ENCODE results near the gene TPRN. TPM values are rescaled to one million over a fixed set of nuclear protein-coding genes. Genes with fewer than 3 reads are reported as not detected.

The TPRN gene
- total RNA-seq: 4.6 and 5.5 TPM in 2 replicates

GRCh38 chr9:137200311-137201204 lies at the start of gene TPRN:
TSS of gene TPRN (minus strand) at chr9:137200741. CDS start at chr9:137200711, 30 bp downstream.

GRCh38 chr9:137240841-137241489 lies 40.4 kb upstream of the TPRN start, which contains the start of gene TUBB4B:
TSS of gene TUBB4B (plus strand) at chr9:137241287. CDS start at chr9:137241361, 74 bp downstream.

GRCh38 chr9:137230705-137231371 lies 30.3 kb upstream of the TPRN start, which contains the start of gene SLC34A3:
TSS of gene SLC34A3 (plus strand) at chr9:137230901. CDS start at chr9:137231703, 802 bp downstream.

GRCh38 chr9:137227054-137227852 lies 26.7 kb upstream of the TPRN start, which contains the start of gene RNF224:
TSS of gene RNF224 (plus strand) at chr9:137227502. CDS start at chr9:137228336, 834 bp downstream.

GRCh38 chr9:137224830-137225694 lies 24.5 kb upstream of the TPRN start, which contains the start of gene CYSRT1:
TSS of gene CYSRT1 (plus strand) at chr9:137225174. CDS start at chr9:137225622, 448 bp downstream.

GRCh38 chr9:137222190-137223077 lies 21.9 kb upstream of the TPRN start, which contains the start of gene RNF208:
TSS of gene RNF208 (minus strand) at chr9:137222240. CDS start at chr9:137221212, 1,028 bp downstream.

GRCh38 chr9:137205126-137206069 lies 4.9 kb upstream of the TPRN start, which contains the start of the genes NDOR1 and TMEM203:
TSS of gene NDOR1 (plus strand) at chr9:137205700. CDS start at chr9:137205778, 78 bp downstream.
TSS of gene TMEM203 (minus strand) at chr9:137205648. CDS start at chr9:137205414, 234 bp downstream.

GRCh38 chr9:137188490-137189296 lies 11.8 kb downstream of the TPRN start, which contains the start of the genes ANAPC2 and SSNA1:
TSS of gene ANAPC2 (minus strand) at chr9:137188560. CDS start at chr9:137188532, 28 bp downstream.
TSS of gene SSNA1 (plus strand) at chr9:137188676. CDS start at chr9:137188727, 51 bp downstream.

GRCh38 chr9:137169896-137170358 lies 30.6 kb downstream of the TPRN start, which contains the start of gene LRRC26:
TSS of gene LRRC26 (minus strand) at chr9:137170051. CDS start at chr9:137169943, 108 bp downstream.

Other genes starting within 250 kb of the TPRN start
- gene LCN12, start 248.5 kb downstream of the TPRN start, total RNA-seq: not detected in 2 replicates
- gene PTGDS, start 223.2 kb downstream of the TPRN start, total RNA-seq: 0.65 TPM in 1 of 2 replicates, not detected in the other
- not detected in 2 replicates for gene LCNL1, start 217.7 kb downstream of the TPRN start, total RNA-seq
- gene PAXX, start 208.3 kb downstream of the TPRN start, total RNA-seq: 18.8 and 26.0 TPM in 2 replicates
- gene CLIC3, start 204.2 kb downstream of the TPRN start, total RNA-seq: 0.32 TPM in 1 of 2 replicates, not detected in the other
- gene ABCA2, start 172.5 kb downstream of the TPRN start, total RNA-seq: 4.0 and 8.4 TPM in 2 replicates
- gene FUT7, start 168.7 kb downstream of the TPRN start, total RNA-seq: not detected in 2 replicates
- gene NPDC1, start 154.6 kb downstream of the TPRN start, total RNA-seq: 28.3 and 29.2 TPM in 2 replicates
- not detected in 2 replicates for gene ENTPD2, start 146.7 kb downstream of the TPRN start, total RNA-seq
- gene SAPCD2, start 130.2 kb downstream of the TPRN start, total RNA-seq: 15.3 and 19.3 TPM in 2 replicates
- 6.2 and 15.8 TPM in 2 replicates for gene UAP1L1, start 123.2 kb downstream of the TPRN start, total RNA-seq
- 57.0 and 64.3 TPM in 2 replicates for gene MAN1B1, start 113.8 kb downstream of the TPRN start, total RNA-seq
- gene DPP7, start 86.0 kb downstream of the TPRN start, total RNA-seq: 63.1 and 69.8 TPM in 2 replicates
- under 0.01 TPM in 2 replicates for gene GRIN1, start 61.6 kb downstream of the TPRN start, total RNA-seq
- gene LRRC26, start 30.7 kb downstream of the TPRN start, total RNA-seq: not detected in 2 replicates
- not detected in 2 replicates for gene TMEM210, start 28.7 kb downstream of the TPRN start, total RNA-seq
- gene ANAPC2, start 12.2 kb downstream of the TPRN start, total RNA-seq: 22.7 and 24.6 TPM in 2 replicates
- gene SSNA1, start 12.1 kb downstream of the TPRN start, total RNA-seq: 105 and 126 TPM in 2 replicates
- 30.9 and 34.1 TPM in 2 replicates for gene TMEM203, start 4.9 kb upstream of the TPRN start, total RNA-seq
- 3.6 TPM in 2 replicates for gene NDOR1, start 5.0 kb upstream of the TPRN start, total RNA-seq
- 0.32 TPM in 1 of 2 replicates, not detected in the other for gene RNF208, start 21.5 kb upstream of the TPRN start, total RNA-seq
- 0.32 TPM in 1 of 2 replicates, not detected in the other for gene CYSRT1, start 24.4 kb upstream of the TPRN start, total RNA-seq
- gene RNF224, start 26.8 kb upstream of the TPRN start, total RNA-seq: not detected in 2 replicates
- not detected in 2 replicates for gene SLC34A3, start 30.2 kb upstream of the TPRN start, total RNA-seq
- gene TUBB4B, start 40.5 kb upstream of the TPRN start, total RNA-seq: 222 and 249 TPM in 2 replicates
- not detected in 2 replicates for gene STPG3, start 50.5 kb upstream of the TPRN start, total RNA-seq
- 61.4 and 67.0 TPM in 2 replicates for gene NELFB, start 54.6 kb upstream of the TPRN start, total RNA-seq
- gene TOR4A, start 77.0 kb upstream of the TPRN start, total RNA-seq: 29.3 and 39.0 TPM in 2 replicates
- gene NRARP, start 101.5 kb upstream of the TPRN start, total RNA-seq: 25.1 and 46.1 TPM in 2 replicates
- 18.8 and 22.0 TPM in 2 replicates for gene EXD3, start 222.4 kb upstream of the TPRN start, total RNA-seq
- gene NOXA1, start 222.7 kb upstream of the TPRN start, total RNA-seq: 0.46 and 0.65 TPM in 2 replicates
- not detected in 2 replicates for gene ENTPD8, start 240.6 kb upstream of the TPRN start, total RNA-seq